ENCODE results near the gene EXOC6B. TPM values are rescaled to one million over a fixed set of nuclear protein-coding genes. Genes with fewer than 3 reads are reported as not detected.

EXOC6B gene
- total RNA-seq, 1 donor from 2014 or later = 32.2 TPM

GRCh38 chr2:72813841-72814240, 12.0 kb downstream of the EXOC6B start:
- no peak for DNase-seq (ENCODE audit: low spot score)
- TF ChIP-seq CTCF (IDR thresholded peaks at IDR 0.05) = no peak
- H3K9me3 Mint-ChIP-seq (ENCODE audit: low read depth) = peaks cover 10% of the 10 kb centered on the region
- H3K4me3 Mint-ChIP-seq (ENCODE audit: unreplicated experiment) = no peak overlapping the region
- no peaks in the 10 kb centered on the region for H3K27me3 Mint-ChIP-seq (ENCODE audit: low read depth)
- H3K4me1 Mint-ChIP-seq (ENCODE audit: low read depth) = peaks cover 22% of the 10 kb centered on the region
- peak overlapping the region; percentile 27 for H3K27ac Mint-ChIP-seq (ENCODE audit: unreplicated experiment)
- peaks cover 15% of the 10 kb centered on the region for H3K36me3 Mint-ChIP-seq (ENCODE audit: low read depth)

DNA sequence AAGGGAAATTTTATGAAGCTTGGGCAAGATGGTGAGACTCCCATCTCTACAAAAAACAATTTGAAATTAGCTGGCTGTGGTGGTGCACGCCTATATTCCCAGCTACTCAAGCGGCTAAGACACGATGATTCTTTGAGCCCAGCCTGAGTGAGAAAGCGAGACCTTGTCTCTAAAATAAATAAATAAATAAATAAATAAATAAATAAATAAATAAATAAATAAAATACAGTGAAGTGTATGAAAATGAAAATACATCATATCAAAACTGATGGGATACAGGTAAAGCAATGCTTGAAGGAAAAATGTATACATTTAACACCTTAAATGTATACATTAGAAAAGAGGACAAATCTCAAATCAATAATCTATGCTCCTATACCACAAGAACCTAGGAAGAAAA, 15.7 kb downstream of the EXOC6B start:
- Mint-ChIP-seq H3K36me3 (ENCODE audit: low read depth) (peaks cover 18% of the 10 kb centered on the region), H3K27me3 (ENCODE audit: low read depth) (no peaks in the 10 kb centered on the region)
- no peak for TF ChIP-seq CTCF (IDR thresholded peaks at IDR 0.05)

DNA sequence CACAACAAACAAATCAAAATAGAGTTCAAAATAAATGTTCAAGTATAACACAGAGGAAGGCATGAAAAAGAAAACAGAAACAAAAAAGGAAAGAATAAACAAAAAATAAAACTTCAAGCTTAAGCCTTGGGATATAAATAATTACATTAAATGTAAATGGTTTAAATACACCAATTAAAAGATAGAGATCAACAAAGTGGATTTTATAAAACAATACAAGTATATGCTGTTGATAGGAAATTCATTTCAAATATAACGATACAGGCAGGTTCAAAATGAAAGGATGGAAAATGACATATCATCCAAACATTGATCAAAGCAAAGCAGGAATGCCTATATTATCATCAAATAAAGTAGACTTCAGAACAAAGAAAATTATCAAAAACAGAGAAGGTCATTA, 16.7 kb downstream of the EXOC6B start:
- Mint-ChIP-seq H3K27me3 (ENCODE audit: low read depth) (no peaks in the 10 kb centered on the region), H3K36me3 (ENCODE audit: low read depth) (peaks cover 18% of the 10 kb centered on the region), H3K27ac (ENCODE audit: unreplicated experiment) (no peak overlapping the region), H3K9me3 (ENCODE audit: low read depth) (peaks cover 20% of the 10 kb centered on the region), H3K4me3 (ENCODE audit: unreplicated experiment) (no peak overlapping the region), H3K4me1 (ENCODE audit: low read depth) (peaks cover 8% of the 10 kb centered on the region)
- no peak for TF ChIP-seq CTCF (IDR thresholded peaks at IDR 0.05)
- no peak for DNase-seq (ENCODE audit: low spot score)

More for the DNA sequence above, 15.7 kb downstream of the EXOC6B start:
- Mint-ChIP-seq H3K4me1 (ENCODE audit: low read depth) (peaks cover 9% of the 10 kb centered on the region), H3K4me3 (ENCODE audit: unreplicated experiment) (no peak overlapping the region), H3K9me3 (ENCODE audit: low read depth) (peaks cover 20% of the 10 kb centered on the region), H3K27ac (ENCODE audit: unreplicated experiment) (no peak overlapping the region)
- no peak for DNase-seq (ENCODE audit: low spot score)

DNA sequence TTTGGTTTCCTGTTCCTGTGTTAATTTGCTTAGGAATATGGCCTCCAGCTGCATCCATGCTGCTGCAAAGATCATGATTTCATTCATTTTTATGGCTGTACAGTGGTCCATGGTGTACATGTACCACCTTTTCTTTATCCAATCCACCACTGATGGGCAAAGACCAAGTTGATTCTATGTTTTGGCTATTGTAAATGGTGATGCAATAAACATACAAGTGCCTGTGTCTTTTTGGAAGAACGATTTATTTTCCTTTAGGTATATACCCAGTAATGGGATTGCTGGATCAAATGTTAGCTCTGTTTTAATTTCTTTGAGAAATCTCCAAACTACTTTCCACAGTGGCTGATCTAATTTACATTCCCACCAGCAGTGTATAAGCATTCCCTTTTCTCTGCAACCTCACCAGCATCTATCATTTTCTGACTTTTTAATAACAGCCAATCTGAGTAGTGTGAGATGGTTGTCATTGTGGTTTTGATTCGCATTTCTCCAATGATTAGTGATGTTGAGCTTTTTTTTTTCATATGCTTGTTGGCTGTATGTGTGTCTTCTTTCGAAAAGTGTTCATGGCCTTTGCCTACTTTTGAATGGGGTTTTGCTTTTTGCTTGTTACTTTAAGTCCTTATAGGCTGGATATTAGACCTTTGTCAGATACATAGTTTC, 19.4 kb downstream of the EXOC6B start:
- TF ChIP-seq CTCF (IDR thresholded peaks at IDR 0.05) = no peak
- Mint-ChIP-seq H3K36me3 (ENCODE audit: low read depth) (peaks cover 18% of the 10 kb centered on the region), H3K27me3 (ENCODE audit: low read depth) (no peaks in the 10 kb centered on the region), H3K4me3 (ENCODE audit: unreplicated experiment) (no peak overlapping the region), H3K4me1 (ENCODE audit: low read depth) (peaks cover 8% of the 10 kb centered on the region), H3K9me3 (ENCODE audit: low read depth) (peaks cover 20% of the 10 kb centered on the region), H3K27ac (ENCODE audit: unreplicated experiment) (no peak overlapping the region)
- no peak for DNase-seq (ENCODE audit: low spot score)

DNA sequence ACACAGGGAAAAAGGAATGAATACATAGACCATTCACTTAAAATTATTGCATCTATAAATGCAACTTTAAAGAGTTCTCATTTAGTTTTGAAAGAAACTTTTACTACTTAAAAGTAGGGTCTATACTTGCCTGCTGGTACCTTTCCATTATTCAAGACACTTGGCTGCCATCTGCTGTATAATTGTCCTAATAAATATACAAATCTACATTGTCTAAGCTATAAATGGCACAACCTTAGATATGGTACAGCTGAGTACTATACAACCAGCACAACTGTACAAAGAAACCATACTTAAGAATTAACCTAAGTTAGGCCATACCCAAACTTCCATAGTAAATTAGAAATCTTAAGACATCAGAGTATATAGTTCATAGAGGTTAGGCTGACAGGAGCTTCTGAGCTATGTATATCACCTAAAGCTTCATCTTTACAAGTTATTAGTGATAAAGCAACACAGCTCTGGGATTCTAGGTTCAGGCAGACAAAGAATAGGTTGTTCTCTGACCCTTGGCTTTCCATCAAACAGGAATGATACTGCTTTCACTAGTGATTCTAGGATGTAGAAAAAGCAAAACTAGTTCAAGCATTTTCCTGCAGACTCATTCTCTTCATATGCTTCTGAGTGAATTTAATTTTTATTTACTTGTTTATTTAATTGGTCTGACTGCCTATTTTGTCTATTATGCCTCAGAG, 22.1 kb downstream of the EXOC6B start:
- peaks cover 8% of the 10 kb centered on the region for H3K4me1 Mint-ChIP-seq (ENCODE audit: low read depth)
- peaks cover 9% of the 10 kb centered on the region for H3K9me3 Mint-ChIP-seq (ENCODE audit: low read depth)
- TF ChIP-seq CTCF (IDR thresholded peaks at IDR 0.05) = no peak
- H3K27ac Mint-ChIP-seq (ENCODE audit: unreplicated experiment) = no peak overlapping the region
- H3K36me3 Mint-ChIP-seq (ENCODE audit: low read depth) = peaks cover 5% of the 10 kb centered on the region
- H3K27me3 Mint-ChIP-seq (ENCODE audit: low read depth) = no peaks in the 10 kb centered on the region
- no peak for DNase-seq (ENCODE audit: low spot score)
- H3K4me3 Mint-ChIP-seq (ENCODE audit: unreplicated experiment) = no peak overlapping the region

Measured in chondrocyte (in vitro differentiated cells).